Measurements from ENCODE around the gene OR2J2. TPM values are rescaled to one million over a fixed set of nuclear protein-coding genes. Genes with fewer than 3 reads are reported as not detected.
"Not testable (repeated sequence)": the region's sequence is repeated elsewhere in the genome, so short reads cannot be mapped to it uniquely, and the experiment has no call there.

The OR2J2 gene
- total RNA-seq, 4 donors from 2014 or later: not detected

GRCh38 chr6:29165571-29165970, 5.1 kb upstream of the OR2J2 start:
- not testable (repeated sequence) for H3K9me3 ChIP-seq, H3K27me3 ChIP-seq, H3K36me3 ChIP-seq, ATAC-seq, H3K4me1 ChIP-seq, H3K4me3 ChIP-seq, H3K27ac ChIP-seq
- 50 to 100% methylated on average over 1 to 3 of the region's 28 CpGs for WGBS, 2 donors (ENCODE audit: low coverage in 1 of 2)

- WGBS, 2 donors (ENCODE audit: low coverage in 1 of 2): 56% methylated on average over 1 of the region's 1 CpG; no CpG with 5 or more reads in 1 of the 2 donors
- no peak overlapping the region for H3K4me3 ChIP-seq
- H3K9me3 ChIP-seq: no peaks in the 10 kb centered on the region
- no peaks in the 10 kb centered on the region for H3K4me1 ChIP-seq
- H3K27me3 ChIP-seq: no peaks in the 10 kb centered on the region
- no peaks in the 10 kb centered on the region for H3K36me3 ChIP-seq
- no peak for TF ChIP-seq EP300 (IDR thresholded peaks at IDR 0.05)
- TF ChIP-seq POLR2A (IDR thresholded peaks at IDR 0.05): no peak
- TF ChIP-seq POLR2AphosphoS5 (IDR thresholded peaks at IDR 0.05): no peak
- no peak for TF ChIP-seq CTCF (IDR thresholded peaks at IDR 0.05)
- no peak overlapping the region for H3K27ac ChIP-seq
- ATAC-seq: no peak
Observed at GRCh38 chr6:29171736-29172135, 1.0 kb downstream of the OR2J2 start.

GRCh38 chr6:29183594-29183993, 12.9 kb downstream of the OR2J2 start:
- no peak overlapping the region for H3K4me3 ChIP-seq
- 74 to 91% methylated on average over 1 of the region's 1 CpG for WGBS, 2 donors (ENCODE audit: low coverage in 1 of 2)
- TF ChIP-seq CTCF (IDR thresholded peaks at IDR 0.05) (no peak), EP300 (IDR thresholded peaks at IDR 0.05) (no peak), POLR2A (IDR thresholded peaks at IDR 0.05) (no peak), POLR2AphosphoS5 (IDR thresholded peaks at IDR 0.05) (no peak)
- ATAC-seq: no peak
- H3K36me3 ChIP-seq: no peaks in the 10 kb centered on the region
- H3K4me1 ChIP-seq: no peaks in the 10 kb centered on the region
- H3K9me3 ChIP-seq: peaks cover 0 to 10% (median 0%) of the 10 kb centered on the region in 3 donors
- no peaks in the 10 kb centered on the region for H3K27me3 ChIP-seq
- H3K27ac ChIP-seq: no peak overlapping the region

GRCh38 chr6:29188659-29189058, 18.0 kb downstream of the OR2J2 start:
- not testable (repeated sequence) for H3K36me3 ChIP-seq, H3K4me3 ChIP-seq, ATAC-seq, H3K4me1 ChIP-seq, H3K27me3 ChIP-seq, H3K27ac ChIP-seq
- WGBS, 2 donors (ENCODE audit: low coverage in 1 of 2): 22 to 43% methylated on average over 1 of the region's 1 CpG
- peaks cover 0 to 24% (median 0%) of the 10 kb centered on the region in 3 donors for H3K9me3 ChIP-seq

GRCh38 chr6:29200767-29201662, 30.3 kb downstream of the OR2J2 start:
- Histone ChIP-seq H3K27ac (no peak overlapping the region), H3K36me3 (no peaks in the 10 kb centered on the region), H3K4me1 (no peaks in the 10 kb centered on the region), H3K4me3 (no peak overlapping the region), H3K27me3 (no peaks in the 10 kb centered on the region), H3K9me3 (no peaks in the 10 kb centered on the region)
- TF ChIP-seq CTCF (IDR thresholded peaks at IDR 0.05) (no peak), POLR2AphosphoS5 (IDR thresholded peaks at IDR 0.05) (no peak), POLR2A (IDR thresholded peaks at IDR 0.05) (no peak), EP300 (IDR thresholded peaks at IDR 0.05) (no peak)
- 100% methylated on average over 1 of the region's 22 CpGs; no CpG with 5 or more reads in 1 of the 2 donors for WGBS, 2 donors (ENCODE audit: low coverage in 1 of 2)
- ATAC-seq: no peak

- Histone ChIP-seq H3K27me3 (no peaks in the 10 kb centered on the region), H3K27ac (no peak overlapping the region), H3K9me3 (no peaks in the 10 kb centered on the region), H3K4me3 (no peak overlapping the region), H3K4me1 (no peaks in the 10 kb centered on the region), H3K36me3 (no peaks in the 10 kb centered on the region)
- no peak for ATAC-seq
- TF ChIP-seq EP300 (IDR thresholded peaks at IDR 0.05) (no peak), CTCF (IDR thresholded peaks at IDR 0.05) (no peak), POLR2A (IDR thresholded peaks at IDR 0.05) (no peak), POLR2AphosphoS5 (IDR thresholded peaks at IDR 0.05) (no peak)
- 57% methylated on average over 1 of the region's 3 CpGs; no CpG with 5 or more reads in 1 of the 2 donors for WGBS, 2 donors (ENCODE audit: low coverage in 1 of 2)
Observed at GRCh38 chr6:29201966-29202365, 31.3 kb downstream of the OR2J2 start.
